GM12874 (cell line): ENCODE data around the gene FAM131A.

Experiments used
- CTCF ChIP-seq: IDR thresholded peaks from 2 replicates; pipeline ENCODE4 v1.5.1; 2011; ENCODE audit warnings: low read depth, mild to moderate bottlenecking, control low read depth, low read length, moderate library complexity; ENCODE audit not compliant: insufficient read depth

Gene FAM131A

GRCh38 chr3:184345317-184346144 lies 8.1 kb downstream of the FAM131A start:
- TF ChIP-seq CTCF: peak; percentile 46

GRCh38 chr3:184346480-184347190 lies 9.2 kb downstream of the FAM131A start:
- no peak for TF ChIP-seq CTCF

- no peak for TF ChIP-seq CTCF
Observed at GRCh38 chr3:184347321-184348056, 10.1 kb downstream of the FAM131A start.

DNA sequence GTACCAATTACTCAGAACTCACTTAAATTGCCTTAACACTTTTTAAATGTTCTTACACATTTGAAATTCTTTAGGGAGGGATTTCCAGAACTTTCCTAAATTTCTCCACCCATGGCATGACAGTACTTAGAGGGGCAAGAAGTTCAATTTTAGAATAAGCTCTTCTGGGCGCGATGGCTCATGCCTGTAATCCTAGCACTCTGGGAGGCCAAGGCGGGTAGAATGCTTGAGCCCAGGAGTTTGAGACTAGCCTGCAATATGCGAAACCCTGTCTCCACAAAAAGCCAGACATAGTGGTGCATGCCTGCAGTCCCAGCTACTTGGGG lies 10.6 kb downstream of the FAM131A start:
- TF ChIP-seq CTCF: no peak

- TF ChIP-seq CTCF: no peak
Observed at GRCh38 chr3:184349563-184350470, 12.4 kb downstream of the FAM131A start.

GRCh38 chr3:184350618-184351017 lies 13.2 kb downstream of the FAM131A start:
- no peak for TF ChIP-seq CTCF
